Measurements from ENCODE around the gene CCDC121. TPM values are rescaled to one million over a fixed set of nuclear protein-coding genes. Genes with fewer than 3 reads are reported as not detected.

The CCDC121 gene
- total and polyA plus RNA-seq, 7 donors: 1.6 to 8.6 (median 3.8) TPM

DNA sequence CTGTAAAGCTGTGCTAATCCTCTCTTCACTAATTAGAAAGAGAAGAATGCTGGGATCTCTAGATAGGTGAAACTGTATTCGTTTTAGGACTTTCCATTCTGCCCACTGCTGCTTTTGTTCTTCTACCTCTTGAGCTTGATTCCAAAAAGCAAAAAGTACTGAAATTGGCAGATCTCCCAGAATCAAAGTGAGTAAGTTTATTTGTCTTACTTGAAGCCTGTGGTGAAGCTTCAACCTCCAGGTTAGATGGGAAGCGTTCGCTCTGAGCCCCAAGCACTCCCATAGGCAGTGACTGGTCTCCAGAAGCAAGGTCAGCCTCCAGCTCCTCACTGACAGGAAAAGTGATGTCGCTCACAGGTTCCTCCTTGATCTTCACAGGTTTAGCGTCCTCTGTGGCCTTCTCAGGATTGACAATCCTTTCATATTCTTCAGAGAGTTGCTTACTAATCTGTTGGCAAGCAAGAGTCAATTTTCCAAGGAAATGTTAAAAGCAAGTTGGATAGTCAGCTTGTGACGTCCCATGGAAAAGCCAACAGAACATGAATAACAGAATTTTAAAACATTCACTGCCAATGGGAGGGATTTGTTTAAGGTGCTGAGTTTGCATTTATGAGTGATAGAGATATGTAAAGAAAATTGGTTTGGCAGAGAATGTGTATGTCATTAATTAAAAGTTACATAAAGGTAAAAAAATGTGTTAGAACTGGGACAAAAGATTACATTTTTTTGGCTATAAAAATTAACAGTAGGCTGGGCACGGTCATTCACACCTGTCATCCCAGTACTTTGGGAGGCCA lies 26.5 kb upstream of the CCDC121 start:
- WGBS, 2 donors: 94 to 97% methylated on average over 7 of the region's 7 CpGs
- peaks cover 0 to 6% (median 0%) of the 10 kb centered on the region in 4 donors for H3K4me1 ChIP-seq
- H3K27ac ChIP-seq: no peak overlapping the region
- intact Hi-C loops (cut with DNase I): no loop called here
- TF ChIP-seq EP300 (IDR thresholded peaks at IDR 0.05): no peak
- TF ChIP-seq, protein P1, sequence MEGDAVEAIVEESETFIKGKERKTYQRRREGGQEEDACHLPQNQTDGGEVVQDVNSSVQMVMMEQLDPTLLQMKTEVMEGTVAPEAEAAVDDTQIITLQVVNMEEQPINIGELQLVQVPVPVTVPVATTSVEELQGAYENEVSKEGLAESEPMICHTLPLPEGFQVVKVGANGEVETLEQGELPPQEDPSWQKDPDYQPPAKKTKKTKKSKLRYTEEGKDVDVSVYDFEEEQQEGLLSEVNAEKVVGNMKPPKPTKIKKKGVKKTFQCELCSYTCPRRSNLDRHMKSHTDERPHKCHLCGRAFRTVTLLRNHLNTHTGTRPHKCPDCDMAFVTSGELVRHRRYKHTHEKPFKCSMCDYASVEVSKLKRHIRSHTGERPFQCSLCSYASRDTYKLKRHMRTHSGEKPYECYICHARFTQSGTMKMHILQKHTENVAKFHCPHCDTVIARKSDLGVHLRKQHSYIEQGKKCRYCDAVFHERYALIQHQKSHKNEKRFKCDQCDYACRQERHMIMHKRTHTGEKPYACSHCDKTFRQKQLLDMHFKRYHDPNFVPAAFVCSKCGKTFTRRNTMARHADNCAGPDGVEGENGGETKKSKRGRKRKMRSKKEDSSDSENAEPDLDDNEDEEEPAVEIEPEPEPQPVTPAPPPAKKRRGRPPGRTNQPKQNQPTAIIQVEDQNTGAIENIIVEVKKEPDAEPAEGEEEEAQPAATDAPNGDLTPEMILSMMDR (IDR thresholded peaks at IDR 0.05): no peak
- TF ChIP-seq POLR2A (IDR thresholded peaks at IDR 0.05): no peak
- TF ChIP-seq POLR2AphosphoS5 (IDR thresholded peaks at IDR 0.05): no peak
- peaks cover 33 to 99% (median 57%) of the 10 kb centered on the region in 4 donors for H3K36me3 ChIP-seq
- H3K4me3 ChIP-seq: no peak overlapping the region
- DNase-seq: no peak
- H3K27me3 ChIP-seq: no peaks in the 10 kb centered on the region
- no peaks in the 10 kb centered on the region for H3K9me3 ChIP-seq

DNA sequence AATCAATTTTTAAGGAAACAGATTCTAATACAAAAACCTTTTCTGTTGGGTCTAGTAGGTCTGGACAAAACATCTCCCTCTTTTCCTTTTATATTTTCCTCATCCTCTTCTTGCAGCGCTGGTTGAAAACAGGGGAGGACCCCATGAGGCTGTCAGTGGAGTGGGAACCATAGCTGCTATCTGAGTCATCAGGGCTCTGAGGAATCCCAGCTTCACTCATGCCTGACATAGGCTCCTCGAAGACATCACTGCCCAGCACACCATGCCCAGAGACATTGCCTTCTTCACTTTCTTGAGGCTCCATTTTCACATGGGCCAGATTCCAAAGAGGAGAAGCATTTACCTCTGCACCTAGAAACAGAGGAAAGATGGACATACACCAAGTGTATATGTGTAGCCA lies 24.6 kb upstream of the CCDC121 start:
- peaks cover 33 to 99% (median 56%) of the 10 kb centered on the region in 4 donors for H3K36me3 ChIP-seq

DNA sequence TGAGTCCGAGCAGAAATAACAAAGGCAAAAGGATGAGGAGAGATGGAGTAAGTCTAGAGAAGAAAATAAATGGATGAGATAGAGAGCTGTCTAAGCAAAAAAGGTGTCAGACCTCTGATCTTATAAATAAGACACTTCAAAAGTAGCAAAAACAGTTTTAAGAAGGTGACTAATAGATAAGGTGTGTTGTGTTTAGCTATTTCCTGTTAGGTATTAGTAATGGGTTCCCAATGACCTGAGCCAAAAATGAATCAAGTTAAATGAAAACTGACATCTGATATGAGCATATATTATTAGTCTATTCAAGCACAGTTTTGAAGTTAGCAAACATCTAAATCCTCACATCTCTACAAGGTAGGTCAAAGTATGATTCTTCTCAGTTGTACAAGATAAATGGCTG lies 24.0 kb upstream of the CCDC121 start:
- H3K27ac ChIP-seq: no peak overlapping the region
- WGBS, 2 donors: 96% methylated on average over 1 of the region's 1 CpG
- no peak overlapping the region for H3K4me3 ChIP-seq
- no peaks in the 10 kb centered on the region for H3K9me3 ChIP-seq
- H3K4me1 ChIP-seq: no peaks in the 10 kb centered on the region
- no peak for DNase-seq
- peaks cover 36 to 100% (median 60%) of the 10 kb centered on the region in 4 donors for H3K36me3 ChIP-seq
- TF ChIP-seq POLR2AphosphoS5 (IDR thresholded peaks at IDR 0.05) (no peak), EP300 (IDR thresholded peaks at IDR 0.05) (no peak), POLR2A (IDR thresholded peaks at IDR 0.05) (no peak)
- TF ChIP-seq, protein P1 (IDR thresholded peaks at IDR 0.05): no peak
- intact Hi-C loops (cut with DNase I): no loop called here
- H3K27me3 ChIP-seq: no peaks in the 10 kb centered on the region

More for the DNA sequence above, 24.6 kb upstream of the CCDC121 start:
- Histone ChIP-seq H3K4me3 (no peak overlapping the region), H3K27me3 (no peaks in the 10 kb centered on the region), H3K27ac (no peak overlapping the region), H3K4me1 (no peaks in the 10 kb centered on the region), H3K9me3 (no peaks in the 10 kb centered on the region)
- 91 to 92% methylated on average over 2 of the region's 2 CpGs for WGBS, 2 donors
- intact Hi-C loops (cut with DNase I): no loop called here
- TF ChIP-seq EP300 (IDR thresholded peaks at IDR 0.05): no peak
- TF ChIP-seq, protein P1 (IDR thresholded peaks at IDR 0.05): no peak
- TF ChIP-seq POLR2A (IDR thresholded peaks at IDR 0.05): no peak
- no peak for TF ChIP-seq POLR2AphosphoS5 (IDR thresholded peaks at IDR 0.05)
- DNase-seq: no peak

- Histone ChIP-seq H3K36me3 (peaks cover 37 to 100% (median 62%) of the 10 kb centered on the region in 4 donors), H3K4me1 (no peaks in the 10 kb centered on the region), H3K4me3 (no peak overlapping the region), H3K27me3 (no peaks in the 10 kb centered on the region), H3K27ac (no peak overlapping the region), H3K9me3 (no peaks in the 10 kb centered on the region)
- intact Hi-C loops (cut with DNase I): no loop called here
- no peak for TF ChIP-seq EP300 (IDR thresholded peaks at IDR 0.05)
- TF ChIP-seq, protein P1 (IDR thresholded peaks at IDR 0.05): no peak
- DNase-seq: no peak
Observed at GRCh38 chr2:27652341-27652740, 23.5 kb upstream of the CCDC121 start.
